Measurements from ENCODE around the gene MSTO1. TPM values are rescaled to one million over a fixed set of nuclear protein-coding genes. Genes with fewer than 3 reads are reported as not detected.
"Not testable (repeated sequence)": the region's sequence is repeated elsewhere in the genome, so short reads cannot be mapped to it uniquely, and the experiment has no call there.

Gene MSTO1
- total RNA-seq, 2 experiments from 2014 or later, result 65.9 to 69.6 TPM

DNA sequence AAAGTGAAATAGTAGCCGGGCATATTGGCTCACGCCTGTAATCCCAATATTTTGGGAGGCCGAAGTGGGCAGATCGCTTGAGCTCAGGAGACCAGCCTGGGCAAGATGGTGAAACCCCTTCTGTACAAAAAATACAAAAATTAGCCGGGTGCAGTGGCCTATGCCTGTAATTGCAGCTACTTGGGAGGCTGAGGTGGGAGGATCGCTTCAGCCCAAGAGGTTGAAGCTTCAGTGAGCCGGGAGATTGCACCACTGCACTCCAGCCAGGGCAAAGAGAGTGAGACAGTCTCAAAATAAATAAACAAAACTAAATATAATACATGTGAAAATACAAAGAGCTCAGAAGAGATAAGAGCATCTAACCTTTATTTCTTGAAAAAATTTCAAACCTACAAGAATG is 2.3 kb upstream of the MSTO1 start:
- Mint-ChIP-seq H3K4me3 (peak overlapping the region; percentile 58), H3K36me3 (ENCODE audit: low read depth) (peaks cover 13% of the 10 kb centered on the region), H3K9me3 (no peaks in the 10 kb centered on the region), H3K27me3 (no peaks in the 10 kb centered on the region), H3K4me1 (ENCODE audit: low read depth) (no peaks in the 10 kb centered on the region), H3K27ac (no peak overlapping the region)
- peaks cover 6% of the 10 kb centered on the region for H3K4me1 ChIP-seq (ENCODE audit: insufficient read depth, low read length)
- no peaks in the 10 kb centered on the region for H3K36me3 ChIP-seq (ENCODE audit: insufficient read depth, low read length)
- H3K27me3 ChIP-seq (ENCODE audit: control insufficient read depth in 1 of 2, insufficient read depth in 2 of 2, low read length in 2 of 2), result no peaks in the 10 kb centered on the region
- no peak for ATAC-seq (ENCODE audit: poor library complexity)
- no peak overlapping the region for H3K4me3 ChIP-seq (ENCODE audit: low read length)
- no peak for DNase-seq
- POLR2A ChIA-PET, result interaction anchor here (0.6 to 1.1 kb wide), 2 partner anchors 335 to 363 kb away, joined by 3 read pairs; partner anchors contain the start of gene CLK2
- H3K9me3 ChIP-seq (ENCODE audit: control insufficient read depth in 1 of 2, insufficient read depth in 1 of 2, low read length in 2 of 2), result no peaks in the 10 kb centered on the region
- intact Hi-C loops (cut with DNase I, micrococcal nuclease), result loop anchor here in 1 of 2 experiments (5.0 kb wide), 1 partner anchor 45 kb away; the partner anchor contains the start of gene ASH1L
- CTCF ChIA-PET, result interaction anchor here (0.7 kb wide), 1 partner anchor 516 kb away, joined by 4 read pairs; no protein-coding TSS in a partner anchor
- TF ChIP-seq, protein P1, sequence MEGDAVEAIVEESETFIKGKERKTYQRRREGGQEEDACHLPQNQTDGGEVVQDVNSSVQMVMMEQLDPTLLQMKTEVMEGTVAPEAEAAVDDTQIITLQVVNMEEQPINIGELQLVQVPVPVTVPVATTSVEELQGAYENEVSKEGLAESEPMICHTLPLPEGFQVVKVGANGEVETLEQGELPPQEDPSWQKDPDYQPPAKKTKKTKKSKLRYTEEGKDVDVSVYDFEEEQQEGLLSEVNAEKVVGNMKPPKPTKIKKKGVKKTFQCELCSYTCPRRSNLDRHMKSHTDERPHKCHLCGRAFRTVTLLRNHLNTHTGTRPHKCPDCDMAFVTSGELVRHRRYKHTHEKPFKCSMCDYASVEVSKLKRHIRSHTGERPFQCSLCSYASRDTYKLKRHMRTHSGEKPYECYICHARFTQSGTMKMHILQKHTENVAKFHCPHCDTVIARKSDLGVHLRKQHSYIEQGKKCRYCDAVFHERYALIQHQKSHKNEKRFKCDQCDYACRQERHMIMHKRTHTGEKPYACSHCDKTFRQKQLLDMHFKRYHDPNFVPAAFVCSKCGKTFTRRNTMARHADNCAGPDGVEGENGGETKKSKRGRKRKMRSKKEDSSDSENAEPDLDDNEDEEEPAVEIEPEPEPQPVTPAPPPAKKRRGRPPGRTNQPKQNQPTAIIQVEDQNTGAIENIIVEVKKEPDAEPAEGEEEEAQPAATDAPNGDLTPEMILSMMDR (IDR thresholded peaks at IDR 0.05), result no peak
- H3K27ac ChIP-seq (ENCODE audit: low read depth in 1 of 2, low read length in 2 of 2), result no peak overlapping the region

DNA sequence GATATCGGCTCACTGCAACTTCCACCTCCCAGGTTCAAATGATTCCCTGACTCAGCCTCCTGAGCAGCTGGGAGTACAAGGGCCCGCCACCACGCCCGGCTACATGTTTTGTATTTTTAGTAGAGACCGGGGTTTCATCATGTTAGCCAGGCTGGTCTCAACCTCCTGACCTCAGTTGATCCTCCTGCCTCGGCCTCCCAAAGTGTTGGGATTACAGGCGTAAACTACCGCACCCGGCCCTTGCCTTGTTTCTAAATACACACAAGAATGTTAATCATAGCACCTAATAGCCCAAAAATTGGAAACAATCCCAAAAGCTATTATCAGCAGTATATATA is 1.2 kb upstream of the MSTO1 start:
- POLR2A ChIA-PET, result interaction anchor here (1.7 kb wide), 1 partner anchor 136 kb away, joined by 4 read pairs; no protein-coding TSS in a partner anchor
- Histone ChIP-seq H3K4me1 (ENCODE audit: insufficient read depth, low read length) (peaks cover 6% of the 10 kb centered on the region), H3K9me3 (ENCODE audit: control insufficient read depth in 1 of 2, insufficient read depth in 1 of 2, low read length in 2 of 2) (no peaks in the 10 kb centered on the region), H3K4me3 (ENCODE audit: low read length) (no peak overlapping the region), H3K36me3 (ENCODE audit: insufficient read depth, low read length) (peaks cover 3% of the 10 kb centered on the region), H3K27me3 (ENCODE audit: control insufficient read depth in 1 of 2, insufficient read depth in 2 of 2, low read length in 2 of 2) (no peaks in the 10 kb centered on the region), H3K27ac (ENCODE audit: low read depth in 1 of 2, low read length in 2 of 2) (no peak overlapping the region)
- no peak overlapping the region for H3K27ac Mint-ChIP-seq
- TF ChIP-seq, protein P1 (IDR thresholded peaks at IDR 0.05), result no peak
- no peak for ATAC-seq (ENCODE audit: poor library complexity)
- intact Hi-C loops (cut with DNase I, micrococcal nuclease), result loop anchor here in 1 of 2 experiments (5.0 kb wide), 1 partner anchor 47 kb away; the partner anchor contains the start of gene ASH1L
- CTCF ChIA-PET, result no interaction called here
- peak overlapping the region; percentile 56 for H3K4me3 Mint-ChIP-seq
- no peak for DNase-seq
- no peaks in the 10 kb centered on the region for H3K4me1 Mint-ChIP-seq (ENCODE audit: low read depth)
- peaks cover 20% of the 10 kb centered on the region for H3K36me3 Mint-ChIP-seq (ENCODE audit: low read depth)
- H3K27me3 Mint-ChIP-seq, result no peaks in the 10 kb centered on the region
- no peaks in the 10 kb centered on the region for H3K9me3 Mint-ChIP-seq

DNA sequence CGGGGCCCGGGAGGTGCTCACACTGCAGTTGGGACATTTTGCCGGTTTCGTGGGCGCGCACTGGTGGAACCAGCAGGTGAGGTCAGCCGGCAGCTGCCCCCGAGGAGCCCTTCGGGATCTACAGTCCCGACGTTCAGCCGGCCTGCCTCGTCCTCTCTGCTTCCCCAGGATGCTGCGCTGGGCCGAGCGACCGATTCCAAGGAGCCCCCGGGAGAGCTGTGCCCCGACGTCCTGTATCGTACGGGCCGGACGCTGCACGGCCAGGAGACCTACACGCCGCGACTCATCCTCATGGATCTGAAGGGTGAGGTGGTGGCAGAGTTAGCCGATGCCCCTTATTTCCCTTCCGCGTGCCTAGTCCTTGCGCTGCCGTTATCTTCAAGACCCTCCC is 234 bp downstream of the MSTO1 start:
- CTCF ChIA-PET; H3K27ac ChIP-seq (ENCODE audit: low read depth in 1 of 2, low read length in 2 of 2); H3K9me3 Mint-ChIP-seq; intact Hi-C loops (cut with DNase I, micrococcal nuclease); H3K36me3 ChIP-seq (ENCODE audit: insufficient read depth, low read length); H3K27me3 ChIP-seq (ENCODE audit: control insufficient read depth in 1 of 2, insufficient read depth in 2 of 2, low read length in 2 of 2); H3K27me3 Mint-ChIP-seq; H3K9me3 ChIP-seq (ENCODE audit: control insufficient read depth in 1 of 2, insufficient read depth in 1 of 2, low read length in 2 of 2); DNase-seq; H3K4me1 Mint-ChIP-seq (ENCODE audit: low read depth); H3K4me1 ChIP-seq (ENCODE audit: insufficient read depth, low read length): not testable (repeated sequence)
- ATAC-seq (ENCODE audit: poor library complexity), result peak; percentile 16
- peak overlapping the region; percentile 43 for H3K4me3 ChIP-seq (ENCODE audit: low read length)
- peak overlapping the region; percentile 79 for H3K27ac Mint-ChIP-seq
- POLR2A ChIA-PET, result interaction anchor here (0.9 to 1.2 kb wide), 3 partner anchors 11 to 371 kb away, joined by 3 to 4 read pairs (median 3); no protein-coding TSS in a partner anchor
- H3K36me3 Mint-ChIP-seq (ENCODE audit: low read depth), result peaks cover 24% of the 10 kb centered on the region
- H3K4me3 Mint-ChIP-seq, result peak overlapping the region; percentile 94

DNA sequence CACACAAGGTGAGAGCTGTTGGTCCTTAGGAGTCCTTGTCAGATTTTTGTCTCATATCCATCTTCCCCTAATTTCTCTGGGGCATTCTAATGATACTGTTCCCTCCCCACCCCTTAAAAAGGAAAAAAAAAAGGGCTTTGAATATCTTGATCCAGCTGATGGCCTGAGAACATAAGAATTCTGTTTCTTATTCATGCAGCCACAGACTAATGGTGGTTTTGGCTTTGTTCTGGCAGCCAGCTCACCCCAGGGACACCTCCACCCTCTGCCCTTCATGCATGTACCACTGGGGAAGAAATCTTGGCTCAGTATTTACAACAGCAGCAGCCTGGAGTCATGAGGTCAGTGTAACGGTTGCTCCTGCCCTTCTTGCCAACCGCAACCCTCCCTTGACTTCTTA is 3.2 kb downstream of the MSTO1 start:
- DNase-seq; H3K4me1 Mint-ChIP-seq (ENCODE audit: low read depth); CTCF ChIA-PET; H3K36me3 ChIP-seq (ENCODE audit: insufficient read depth, low read length); ATAC-seq (ENCODE audit: poor library complexity); H3K27ac Mint-ChIP-seq; intact Hi-C loops (cut with DNase I, micrococcal nuclease); H3K4me3 ChIP-seq (ENCODE audit: low read length); H3K27me3 ChIP-seq (ENCODE audit: control insufficient read depth in 1 of 2, insufficient read depth in 2 of 2, low read length in 2 of 2); H3K9me3 ChIP-seq (ENCODE audit: control insufficient read depth in 1 of 2, insufficient read depth in 1 of 2, low read length in 2 of 2); POLR2A ChIA-PET; H3K27ac ChIP-seq (ENCODE audit: low read depth in 1 of 2, low read length in 2 of 2); H3K27me3 Mint-ChIP-seq; H3K9me3 Mint-ChIP-seq; H3K4me1 ChIP-seq (ENCODE audit: insufficient read depth, low read length): not testable (repeated sequence)
- H3K4me3 Mint-ChIP-seq, result peak overlapping the region; percentile 66
- peaks cover 24% of the 10 kb centered on the region for H3K36me3 Mint-ChIP-seq (ENCODE audit: low read depth)
